NCI-H1417 (cell line): ENCODE data around the gene SHC3.
A peak's percentile ranks its signal among the peaks of the same experiment; 100 is the strongest.
"Not testable (repeated sequence)": the region's sequence is repeated elsewhere in the genome, so short reads cannot be mapped to it uniquely, and the experiment has no call there.

Experiments
- DNase-seq, 3 experiments: peaks; one replicate each; lab custom pipeline; 2025; lab: John Stamatoyannopoulos, UW

Gene SHC3

GRCh38 chr9:89177944-89178829 is at the start of gene SHC3:
Gene SHC3, minus strand, starts transcription at chr9:89178818. Its CDS starts 358 bp downstream, at chr9:89178460.
- DNase-seq = peak in 2 of 3 experiments; percentile 53 to 60

DNA sequence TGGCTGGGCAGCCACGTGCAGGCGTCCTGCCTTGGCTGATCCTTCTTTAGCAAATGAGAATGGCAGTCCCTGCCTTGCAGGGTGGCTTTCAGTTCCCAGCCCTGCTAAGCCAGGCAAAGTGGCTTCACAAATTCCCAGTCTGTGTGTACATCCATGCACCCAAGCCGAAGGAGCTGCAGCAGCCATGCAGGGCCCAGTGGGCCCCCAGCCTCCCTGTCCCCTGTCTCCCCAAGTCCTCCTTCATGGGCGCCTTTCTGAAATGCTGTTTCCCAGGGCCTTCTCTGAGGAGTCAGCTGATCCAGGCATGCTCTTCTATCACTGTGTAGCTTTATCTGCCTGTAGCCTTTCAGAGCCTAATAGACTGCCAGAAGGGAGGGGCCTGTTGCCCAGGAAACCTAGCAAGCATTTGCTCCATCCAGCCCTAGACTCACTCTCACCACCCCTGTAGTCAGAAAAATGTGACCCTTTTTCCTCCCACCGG is 47.4 kb upstream of the SHC3 start:
- DNase-seq = peak in 2 of 3 experiments; percentile 45 to 65

GRCh38 chr9:89225587-89225986 is 47.0 kb upstream of the SHC3 start:
- no peak for DNase-seq

DNA sequence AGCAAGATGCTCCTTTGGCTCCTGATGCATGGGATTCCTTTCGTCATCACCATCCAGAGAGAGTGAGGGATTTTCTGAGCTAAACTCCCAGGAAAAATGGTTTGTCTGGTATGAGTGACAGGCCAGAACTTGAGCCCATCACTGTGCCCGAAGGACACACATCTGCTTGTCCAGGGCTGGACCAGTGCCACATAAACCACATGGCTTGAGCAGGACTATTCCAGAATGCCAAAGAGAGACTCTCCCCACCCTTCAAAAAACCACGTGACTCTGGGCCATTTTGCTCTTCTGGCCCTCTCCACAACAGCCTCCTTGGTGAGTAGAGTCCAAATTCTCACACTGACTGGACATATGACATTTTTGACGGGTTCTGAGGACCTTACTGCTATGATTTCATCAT is 46.4 kb upstream of the SHC3 start:
- no peak for DNase-seq

DNA sequence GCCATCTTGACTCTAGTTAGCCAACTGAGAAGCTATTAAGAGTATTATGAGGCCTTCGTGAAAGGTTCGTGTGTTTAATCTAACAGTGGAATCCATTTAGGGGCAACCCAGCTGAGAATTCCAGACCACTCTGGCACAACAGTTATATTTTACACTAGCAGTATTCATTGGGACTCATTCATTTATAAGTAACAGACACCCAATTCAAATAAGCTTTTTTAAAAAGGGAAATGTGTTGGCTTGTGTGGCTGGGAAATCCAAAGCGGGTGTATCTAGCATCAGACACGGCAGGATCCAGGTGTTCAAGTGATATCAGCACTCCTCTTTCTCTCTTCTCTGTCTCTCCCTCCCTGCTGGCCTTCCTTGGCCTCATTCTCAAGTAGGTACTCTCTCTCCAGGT is 46.0 kb upstream of the SHC3 start:
- DNase-seq = no peak

DNA sequence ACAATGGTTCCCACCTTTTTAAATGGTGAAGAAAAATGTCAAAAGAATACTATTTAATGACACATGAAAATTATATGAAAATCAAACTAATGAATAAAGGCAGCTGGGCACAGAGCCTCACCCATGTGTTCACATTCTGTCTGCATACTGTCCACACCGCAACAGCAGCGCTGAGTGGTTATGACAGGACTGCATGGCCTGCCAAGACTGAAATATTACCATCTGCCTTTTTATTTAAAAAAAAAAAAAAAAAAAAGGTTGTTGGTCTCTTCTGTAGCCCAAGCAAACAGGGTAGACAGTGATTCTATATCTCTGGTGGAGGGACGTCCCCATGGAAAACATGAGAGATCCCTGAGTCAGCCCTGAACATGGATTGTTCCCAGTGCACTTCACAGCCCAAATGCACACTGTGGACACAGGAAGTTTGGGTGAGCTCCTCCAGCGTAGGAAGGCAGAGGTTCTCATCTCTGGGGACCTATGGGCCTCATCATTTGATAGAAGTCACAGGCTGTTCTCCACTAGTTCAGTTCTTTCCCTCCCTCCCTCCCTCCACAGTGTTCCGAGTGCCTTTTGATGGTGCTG is 44.9 kb upstream of the SHC3 start:
- no peak for DNase-seq

DNA sequence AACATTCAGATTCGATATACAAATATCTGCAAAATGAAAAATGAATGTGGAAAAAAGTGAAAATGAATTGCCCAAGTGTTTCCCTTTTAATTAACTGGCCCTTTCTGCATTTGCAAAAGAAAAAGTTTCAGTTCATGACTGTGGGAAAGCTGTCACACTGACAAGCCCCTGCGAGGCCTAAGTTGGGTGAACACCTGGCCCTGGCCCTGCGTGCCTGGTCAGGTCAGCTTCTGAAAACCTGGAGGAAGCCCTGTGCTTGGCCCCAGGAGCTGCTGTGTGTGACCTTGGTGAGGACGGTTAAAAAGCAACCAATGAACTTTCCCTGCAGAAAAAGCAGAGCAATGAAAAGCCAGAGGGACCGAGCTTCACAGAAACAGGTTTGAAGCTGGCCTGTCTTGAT is 41.0 kb upstream of the SHC3 start:
- no peak for DNase-seq

GRCh38 chr9:89218040-89218928 is 39.7 kb upstream of the SHC3 start:
- DNase-seq = peak in 2 of 3 experiments; percentile 11 to 64

DNA sequence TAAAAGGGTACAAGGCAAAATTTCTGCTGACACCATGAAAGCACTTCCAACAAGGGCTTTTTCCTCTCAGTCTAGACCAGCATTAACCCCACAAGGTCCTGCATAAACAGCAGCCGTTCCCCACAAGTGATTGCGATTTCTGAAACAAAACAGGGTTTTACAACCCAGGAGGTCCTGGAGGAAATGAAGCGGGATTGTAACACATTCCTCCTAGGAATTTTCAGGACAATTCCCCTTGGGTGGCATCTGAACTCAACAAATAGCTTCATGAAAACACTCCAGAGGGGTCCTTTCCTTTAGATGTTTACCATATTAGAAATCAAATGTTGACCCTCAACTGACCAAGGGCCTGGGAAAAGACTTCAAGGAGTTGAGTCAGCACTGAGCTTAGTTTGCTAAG is 36.7 kb upstream of the SHC3 start:
- no peak for DNase-seq

DNA sequence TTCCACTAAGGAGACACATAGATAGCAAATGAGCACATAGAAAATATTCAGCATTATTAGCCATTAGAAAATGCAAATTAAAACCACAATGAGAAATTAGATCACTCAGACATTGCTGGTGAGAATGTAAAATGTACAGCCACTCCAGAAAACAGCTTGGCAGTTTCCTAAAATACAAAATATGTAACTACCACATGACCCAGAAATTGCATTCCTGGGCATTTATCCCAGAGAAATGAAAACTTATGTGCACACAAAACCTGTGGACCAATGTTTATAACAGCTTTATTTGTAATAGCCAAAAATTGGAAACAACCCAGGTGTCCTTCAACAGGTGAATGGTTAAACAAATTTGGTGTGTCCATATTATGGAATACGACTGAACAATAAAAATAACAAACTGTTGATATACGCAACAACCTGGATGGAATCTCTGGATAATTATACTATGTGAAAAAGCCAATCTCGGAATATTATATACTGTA is 34.8 kb upstream of the SHC3 start:
- no peak for DNase-seq

DNA sequence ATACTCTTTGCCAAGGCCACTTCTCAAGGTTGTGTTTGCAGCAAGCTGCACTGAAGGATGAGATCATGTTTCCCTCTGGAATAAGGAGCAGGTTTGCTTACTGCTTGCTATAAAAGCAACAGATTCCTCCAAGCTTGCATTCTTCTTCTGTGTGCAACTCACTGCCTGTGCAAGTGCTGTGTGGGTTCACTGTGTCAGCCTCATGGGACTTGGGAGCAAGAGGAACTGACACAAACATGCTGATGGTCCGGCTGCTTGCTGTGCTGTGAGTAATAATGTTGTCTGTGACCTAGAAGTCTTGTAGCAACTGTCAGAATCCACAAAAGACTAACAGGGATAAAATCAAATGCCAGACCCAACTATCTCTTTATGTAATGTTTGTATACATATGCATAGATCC is 33.6 kb upstream of the SHC3 start:
- DNase-seq = no peak

GRCh38 chr9:89209311-89209710 is 30.7 kb upstream of the SHC3 start:
- not testable (repeated sequence) for DNase-seq

GRCh38 chr9:89207026-89207425 is 28.4 kb upstream of the SHC3 start:
- no peak for DNase-seq

DNA sequence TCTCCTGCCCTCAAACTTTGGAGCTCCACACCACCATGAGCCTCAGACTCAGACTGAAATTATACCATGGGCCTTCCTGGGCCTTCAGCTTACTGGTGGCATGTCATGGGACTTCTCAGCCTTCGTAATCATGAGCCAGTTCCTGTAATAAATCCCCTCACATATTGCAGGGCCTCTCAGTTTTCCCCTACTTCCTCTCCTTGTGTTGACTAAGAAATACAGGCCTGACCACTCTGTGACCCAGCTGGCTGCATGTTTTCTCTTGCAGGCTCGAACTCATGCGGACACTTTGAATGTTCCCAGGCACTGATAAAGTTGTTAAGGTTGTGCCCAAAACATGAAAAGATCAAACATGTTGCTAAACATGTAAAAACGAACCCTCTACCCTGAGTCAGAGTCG is 26.2 kb upstream of the SHC3 start:
- no peak for DNase-seq

DNA sequence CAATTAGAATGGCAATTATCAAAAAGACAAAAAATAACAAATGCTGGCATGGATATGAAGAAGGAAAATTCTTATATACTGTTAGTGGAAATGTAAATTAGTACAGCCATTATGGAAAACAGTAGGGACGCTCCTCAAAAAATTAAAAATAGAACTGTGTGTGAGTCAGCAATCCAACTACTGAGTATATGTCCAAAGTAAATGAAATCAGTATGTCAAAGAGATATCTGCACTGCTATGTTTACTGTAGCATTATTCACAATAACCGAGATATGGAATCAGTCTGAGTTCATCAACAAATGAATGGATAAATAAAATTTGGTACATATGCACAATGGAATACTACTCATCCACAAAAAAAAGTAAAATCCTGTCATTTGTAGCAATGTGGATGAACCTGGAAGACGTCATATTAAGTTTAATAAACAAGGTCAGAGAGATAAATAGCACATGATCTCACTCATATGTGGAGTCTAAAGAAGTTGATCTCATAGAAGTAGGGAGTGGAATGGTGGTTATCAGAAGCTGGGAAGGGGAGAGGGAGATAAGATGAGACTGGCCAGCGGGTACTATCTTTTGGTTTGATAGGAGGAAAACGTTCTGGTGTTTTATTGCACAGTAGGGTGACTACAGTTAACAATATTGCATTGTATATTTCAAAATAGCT is 16.6 kb upstream of the SHC3 start:
- DNase-seq = no peak

DNA sequence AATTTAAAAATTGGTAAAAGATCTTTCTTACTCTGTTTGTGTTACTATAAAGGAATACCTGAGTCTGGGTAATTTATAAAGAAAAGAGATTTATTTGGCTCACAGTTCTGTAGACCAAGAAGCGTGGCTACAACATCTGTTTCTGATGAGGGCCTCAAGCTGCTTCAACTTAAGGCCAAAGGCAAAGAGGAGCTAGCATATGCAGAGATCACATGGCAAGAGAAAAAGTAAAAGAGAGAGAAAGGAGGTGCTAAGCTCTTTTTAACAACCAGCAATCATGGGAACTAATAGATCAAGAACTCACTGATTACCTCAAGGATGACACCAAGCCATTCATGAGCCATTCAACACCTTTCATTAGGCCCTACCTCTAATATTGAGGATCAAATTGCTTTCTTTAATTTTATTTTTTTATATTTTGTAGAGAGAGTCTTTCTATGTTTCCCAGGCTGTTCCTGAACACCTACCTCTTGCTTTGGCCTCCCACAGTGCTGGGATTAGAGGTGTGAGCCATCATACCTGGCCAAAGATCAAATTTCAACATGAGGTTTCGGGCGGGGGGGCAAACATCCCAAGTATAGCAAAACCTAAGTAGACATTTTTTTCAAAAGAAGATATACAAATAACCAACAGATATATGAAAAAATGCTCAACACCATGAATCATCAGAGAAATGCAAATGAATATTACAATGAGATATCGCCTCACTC is 16.0 kb upstream of the SHC3 start:
- DNase-seq = no peak

- no peak for DNase-seq
Observed at GRCh38 chr9:89191004-89191403, 12.4 kb upstream of the SHC3 start.

DNA sequence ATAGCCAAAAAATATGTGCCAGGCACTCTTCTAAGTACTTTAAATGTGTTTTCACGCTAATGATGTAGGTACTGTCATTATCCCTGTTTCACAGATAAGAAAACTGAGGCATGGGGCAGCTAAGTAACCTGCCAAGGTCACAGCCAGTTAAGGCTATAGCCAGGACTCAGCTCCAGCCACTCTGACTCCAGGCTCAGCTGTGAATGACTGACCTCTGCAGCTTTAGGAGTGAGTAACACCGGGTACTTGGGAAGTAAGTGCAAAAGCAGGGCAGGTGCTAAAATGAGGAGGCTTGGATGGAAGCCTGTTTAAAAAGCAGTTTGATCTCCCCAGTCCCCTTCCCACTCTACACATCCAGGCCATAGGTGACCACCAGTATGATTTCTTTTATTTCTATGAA is 10.6 kb upstream of the SHC3 start:
- peak in 1 of 3 experiments; percentile 8 for DNase-seq

DNA sequence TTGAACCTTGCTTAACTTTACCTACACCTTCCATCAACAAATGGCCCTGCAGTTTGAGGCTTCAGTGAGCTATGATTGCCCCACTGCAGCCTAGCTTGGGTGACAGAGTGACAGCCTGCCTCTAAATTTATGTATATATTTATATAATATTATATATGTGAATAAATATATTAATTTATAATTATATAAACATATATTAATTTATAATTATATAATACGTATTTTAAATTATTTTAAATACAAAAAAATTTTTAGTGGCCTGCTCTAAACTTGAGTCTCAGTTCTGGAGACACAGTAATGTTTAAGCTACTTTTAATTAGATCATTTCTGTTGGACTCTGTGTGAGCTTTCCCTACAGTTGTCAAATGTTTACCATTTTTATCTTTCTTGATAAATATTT is 9.3 kb upstream of the SHC3 start:
- no peak for DNase-seq

DNA sequence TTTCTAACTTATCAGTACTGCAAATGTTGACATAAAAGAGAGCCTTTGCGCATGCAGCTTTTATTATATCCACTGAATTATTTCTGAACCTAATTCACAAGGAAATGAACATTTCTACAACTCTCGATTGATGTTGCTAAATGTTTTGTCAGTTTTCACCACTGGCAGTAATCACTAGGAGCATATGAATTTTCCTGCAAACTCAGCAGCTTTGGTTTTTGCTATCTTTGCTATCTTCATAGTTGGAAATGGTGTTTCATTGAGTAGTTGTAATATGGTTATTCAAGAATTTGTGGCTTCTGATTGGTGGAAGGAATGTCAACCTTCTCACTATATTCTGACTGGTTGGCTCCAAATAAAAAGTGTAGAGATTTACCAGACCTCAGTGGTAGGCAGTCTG is 8.9 kb upstream of the SHC3 start:
- no peak for DNase-seq

DNA sequence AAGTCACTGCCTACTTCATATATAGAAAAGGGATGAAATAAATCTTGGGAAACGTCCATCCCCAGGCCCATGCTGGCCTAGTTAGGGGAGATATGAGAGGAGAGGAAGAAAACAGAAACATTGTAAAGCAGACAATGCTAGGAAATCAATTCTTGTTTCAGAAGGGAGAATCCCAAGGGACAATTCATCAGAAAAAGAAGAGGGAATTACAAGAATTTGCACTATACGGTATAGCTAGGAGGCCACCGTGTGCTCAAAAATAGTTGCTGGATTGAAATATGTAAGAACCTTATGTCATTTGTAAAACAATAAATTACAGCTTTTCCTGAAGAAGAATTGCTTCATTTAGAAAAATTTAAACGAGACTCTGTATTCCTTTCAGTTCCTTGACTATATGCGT is 8.3 kb upstream of the SHC3 start:
- DNase-seq = no peak
